G401.6 (cell line): ENCODE data around the gene C3orf18.

Source experiments
- FAIRE-seq: peaks from 2 replicates; lab custom pipeline; 2012; peaks lifted over from hg19 to GRCh38; lab: Jason Lieb, UNC

C3orf18 gene

DNA sequence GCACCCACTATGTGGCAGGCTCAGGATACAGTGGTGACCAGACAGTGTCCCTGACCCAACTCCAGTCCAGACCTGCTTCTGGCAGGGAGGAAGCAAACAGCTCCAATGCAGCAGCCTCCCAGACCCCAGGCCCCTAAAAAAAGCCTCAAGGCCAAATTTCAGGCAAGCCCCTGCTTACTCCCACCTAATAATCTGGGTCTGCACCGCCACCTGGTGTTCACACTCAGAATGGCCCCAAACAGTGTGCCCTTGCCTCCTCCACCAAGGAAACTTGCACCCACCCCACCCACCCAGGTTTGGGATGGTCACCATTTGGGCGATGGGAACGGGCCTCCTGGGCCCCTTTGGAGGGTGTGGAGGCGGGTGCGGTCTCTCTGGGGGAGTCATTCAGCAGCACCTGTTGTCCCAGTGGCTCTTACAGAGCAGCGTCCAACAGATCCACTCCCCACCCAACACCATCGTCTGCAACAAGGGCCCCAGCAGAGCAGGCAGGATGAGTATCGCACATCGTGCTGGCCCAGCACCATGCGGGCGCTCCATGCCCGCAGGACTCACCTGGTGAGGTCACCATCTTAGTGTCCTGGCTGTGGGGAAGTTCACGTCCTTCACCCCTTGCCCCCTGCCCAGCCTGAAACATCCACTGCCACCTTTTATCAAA is 17.3 kb downstream of the C3orf18 start:
- no peak for FAIRE-seq

GRCh38 chr3:50549226-50549625 is 18.3 kb downstream of the C3orf18 start:
- no peak for FAIRE-seq

GRCh38 chr3:50545781-50546180 is 21.8 kb downstream of the C3orf18 start:
- FAIRE-seq: no peak

DNA sequence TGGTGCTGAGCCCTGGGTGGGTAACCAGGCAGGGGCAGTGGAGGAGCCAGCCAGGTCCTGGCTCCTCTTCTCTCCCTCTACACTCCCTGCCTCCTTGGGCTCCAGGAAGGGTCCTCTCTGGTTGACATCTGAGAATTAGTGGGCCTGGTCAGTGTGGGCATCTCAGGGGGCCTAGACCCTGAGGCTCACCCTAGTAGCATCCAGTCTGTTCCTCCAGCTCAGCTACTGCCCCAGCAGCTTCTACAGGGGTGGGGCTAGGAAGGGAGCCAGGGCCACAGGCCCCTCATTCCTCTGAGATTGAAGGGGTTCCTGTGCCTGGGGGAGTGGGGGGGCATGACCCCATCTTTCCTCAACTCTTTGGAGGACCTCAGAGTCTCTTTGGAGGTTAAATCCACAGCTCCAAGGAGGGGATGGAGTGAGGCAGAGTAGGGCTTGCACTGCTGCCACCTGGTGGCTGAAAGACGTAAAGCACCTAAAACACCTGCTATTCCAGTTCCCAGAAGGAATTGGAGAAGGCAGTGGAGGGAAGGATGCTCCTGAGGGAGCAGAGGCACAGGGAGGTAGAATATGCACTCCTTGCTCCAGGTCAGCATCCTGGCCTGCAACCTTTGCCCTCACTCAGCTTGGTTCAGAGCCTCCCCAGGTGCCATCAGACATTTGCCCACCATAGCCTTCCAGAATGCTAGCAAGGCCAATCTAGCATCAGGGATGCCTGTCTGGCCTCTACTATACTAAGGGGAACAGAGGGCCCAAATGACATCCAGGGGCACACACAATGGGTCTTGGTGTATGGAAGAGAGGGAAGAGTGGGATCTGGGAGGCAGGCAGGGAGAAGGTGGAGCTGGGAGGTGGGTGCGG is 25.1 kb downstream of the C3orf18 start:
- FAIRE-seq: peak; percentile 85

DNA sequence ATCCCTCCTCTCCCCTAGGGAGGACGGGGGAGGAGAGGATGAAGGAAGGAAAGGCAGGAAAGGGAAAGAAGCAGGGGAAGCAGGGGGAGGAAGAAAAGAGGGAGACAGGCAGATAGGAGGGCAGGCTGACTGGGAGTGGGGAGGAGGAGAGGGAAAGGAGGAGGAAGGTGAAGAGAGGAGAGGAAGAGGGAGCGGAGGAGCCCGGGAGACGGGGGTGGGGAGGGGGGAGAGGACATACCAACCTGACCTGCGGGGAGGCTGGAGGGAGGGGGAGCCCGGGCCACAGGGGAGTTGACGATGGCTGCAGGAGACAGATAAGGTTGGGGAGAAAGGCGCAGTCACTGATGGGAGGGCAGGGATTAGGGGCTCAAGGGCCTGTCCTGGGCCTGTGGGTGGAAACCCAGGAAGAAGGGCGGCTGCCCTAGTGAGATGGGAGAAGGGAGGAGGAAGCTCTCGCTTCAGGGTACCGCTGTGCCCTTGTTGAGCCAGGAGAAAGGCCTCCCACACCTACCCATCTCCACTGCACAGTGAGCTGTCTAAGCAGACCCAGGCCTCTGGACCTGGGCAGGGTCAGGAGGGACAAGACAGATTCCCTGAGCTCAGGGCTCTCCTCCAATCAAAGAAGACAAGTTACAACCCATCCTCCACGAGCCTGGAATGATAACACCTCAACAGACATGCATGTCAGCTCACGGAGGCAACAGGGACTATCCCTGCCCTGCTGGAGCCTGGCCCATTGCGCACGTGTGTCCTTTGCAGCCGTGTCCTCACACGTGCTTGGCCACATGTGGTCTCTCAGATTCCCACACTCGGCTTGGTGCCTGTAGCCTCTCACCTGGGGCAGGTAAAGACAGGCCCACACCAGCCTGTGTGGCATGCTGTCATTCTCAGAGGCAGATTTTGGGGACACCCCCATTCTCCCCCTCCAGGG is 27.9 kb downstream of the C3orf18 start:
- FAIRE-seq: no peak

DNA sequence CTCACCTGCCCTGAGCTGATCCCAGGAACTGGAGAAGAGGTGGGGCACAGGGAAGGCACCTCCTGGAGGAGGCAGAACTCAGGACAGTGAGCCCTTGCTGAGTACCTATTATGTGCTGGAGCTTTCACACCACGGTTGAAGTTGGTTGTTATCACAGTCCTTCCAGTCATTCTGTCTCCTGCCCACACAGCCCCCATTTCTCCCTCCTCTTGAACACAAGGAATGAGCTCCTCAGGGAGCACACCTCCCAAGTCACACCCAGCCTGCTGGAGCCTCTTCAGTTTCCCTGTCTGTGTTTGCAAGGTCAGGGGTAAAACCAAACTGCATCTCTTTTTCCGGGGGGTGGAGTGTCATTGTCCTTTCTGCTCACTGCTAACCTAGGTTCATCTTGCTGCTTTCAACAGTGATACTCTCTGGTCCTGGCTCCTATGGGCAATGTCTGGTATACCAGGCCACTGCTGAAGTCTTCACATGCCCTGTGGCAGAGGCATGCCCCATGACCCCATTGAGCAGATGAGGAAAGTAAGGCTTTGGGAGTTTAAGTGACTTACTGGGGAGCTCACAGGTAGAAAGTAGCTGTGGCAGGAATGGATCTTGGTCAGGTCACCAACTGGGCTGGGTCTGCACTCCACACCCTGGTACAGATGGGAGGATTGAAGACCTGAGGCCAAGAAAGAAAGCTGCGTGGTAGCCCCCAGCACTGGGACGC is 30.0 kb downstream of the C3orf18 start:
- no peak for FAIRE-seq

DNA sequence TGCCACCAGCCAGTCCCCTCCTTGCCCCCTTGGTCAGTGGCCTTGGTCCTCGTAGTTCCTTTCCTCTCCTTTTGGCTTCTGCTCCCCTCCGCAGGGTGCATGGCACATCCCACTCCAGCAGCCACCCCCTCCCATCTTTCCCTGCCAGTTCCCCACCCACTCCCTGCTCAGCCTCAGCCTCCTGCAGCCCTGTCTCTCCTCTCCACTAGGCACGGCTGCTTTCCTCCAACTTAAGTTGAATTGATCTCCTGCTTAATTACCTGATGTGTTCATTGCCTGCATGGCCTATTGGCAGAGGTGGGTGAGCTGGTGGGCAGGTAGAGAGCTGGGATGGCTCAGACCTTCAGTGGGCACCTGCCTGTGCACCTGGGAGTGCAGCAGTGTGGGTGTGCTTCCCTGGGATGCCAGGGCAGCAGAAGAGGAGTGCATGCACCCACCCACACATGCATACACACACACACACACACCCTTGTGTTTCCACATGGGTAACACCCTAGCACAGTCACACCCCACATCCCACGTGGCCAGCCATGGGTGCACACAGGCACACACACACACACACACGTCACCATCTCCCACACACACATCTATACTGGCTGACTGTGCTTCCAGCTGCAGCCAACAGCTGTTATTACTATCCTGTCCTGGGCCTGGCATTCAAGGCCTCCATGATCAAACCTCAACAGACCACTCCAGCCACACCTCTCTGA is 30.9 kb downstream of the C3orf18 start:
- no peak for FAIRE-seq

DNA sequence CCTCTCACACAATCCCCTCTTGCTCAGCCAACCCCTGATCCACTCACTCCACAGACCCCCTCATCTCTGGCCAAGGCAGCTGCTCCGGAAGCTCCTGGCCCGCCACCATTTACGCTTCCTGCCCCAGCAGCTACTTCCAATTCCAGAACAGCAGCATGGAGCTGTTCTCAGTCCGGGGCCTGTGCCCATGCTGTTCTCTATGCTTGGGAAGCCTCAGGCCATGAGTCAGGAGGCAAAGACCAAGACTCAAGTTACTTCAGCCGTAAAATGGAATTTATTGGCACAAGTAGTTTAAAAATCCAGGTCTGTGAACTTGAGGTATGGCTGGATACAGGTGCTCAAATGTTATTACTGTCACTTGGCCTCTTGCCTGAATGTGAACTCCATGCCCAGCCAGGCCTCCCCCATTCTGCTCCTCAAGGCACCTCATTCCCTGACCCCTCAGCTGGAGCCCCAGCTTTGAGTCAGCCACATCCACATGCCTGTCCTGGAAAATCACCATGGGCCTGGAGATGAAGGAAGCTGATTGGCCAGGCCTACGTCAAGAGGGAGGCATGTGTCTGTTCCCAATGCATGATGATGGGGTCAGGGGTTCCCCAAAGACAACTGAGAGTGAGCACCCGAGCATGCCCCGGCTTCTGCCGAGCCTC is 32.7 kb downstream of the C3orf18 start:
- FAIRE-seq: no peak

DNA sequence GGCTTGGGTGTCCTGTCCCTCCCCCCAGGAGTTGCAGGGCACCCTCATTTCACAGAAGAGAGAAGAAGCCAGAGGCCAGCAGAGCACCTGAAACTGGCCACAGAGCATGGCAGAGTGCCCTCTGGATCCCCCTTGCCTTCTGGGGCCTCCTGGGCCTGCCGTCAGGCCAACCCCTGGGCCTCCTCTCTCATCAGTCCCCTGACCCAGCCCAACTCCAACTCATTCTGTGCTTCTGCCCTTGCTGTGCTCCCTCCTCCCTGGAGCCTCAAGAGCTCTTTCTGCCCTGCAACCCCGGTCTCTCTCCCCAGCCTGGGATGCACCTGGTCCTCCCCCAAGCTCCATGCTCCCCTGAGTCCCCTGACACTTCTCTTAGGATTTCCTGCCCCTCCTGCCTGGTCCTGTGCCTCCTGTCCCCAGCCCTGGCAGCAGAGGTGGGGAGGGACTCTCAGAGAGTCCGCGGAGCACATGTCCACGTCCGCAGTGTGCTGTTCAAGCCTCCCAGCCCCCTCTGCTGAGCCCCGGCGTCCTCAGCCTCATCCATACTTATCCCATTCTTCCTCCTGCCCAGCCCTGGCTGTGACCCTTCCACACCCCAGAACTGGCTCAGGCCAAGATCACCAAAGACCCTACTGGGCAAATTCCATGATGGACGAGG is 33.6 kb downstream of the C3orf18 start:
- FAIRE-seq: no peak

DNA sequence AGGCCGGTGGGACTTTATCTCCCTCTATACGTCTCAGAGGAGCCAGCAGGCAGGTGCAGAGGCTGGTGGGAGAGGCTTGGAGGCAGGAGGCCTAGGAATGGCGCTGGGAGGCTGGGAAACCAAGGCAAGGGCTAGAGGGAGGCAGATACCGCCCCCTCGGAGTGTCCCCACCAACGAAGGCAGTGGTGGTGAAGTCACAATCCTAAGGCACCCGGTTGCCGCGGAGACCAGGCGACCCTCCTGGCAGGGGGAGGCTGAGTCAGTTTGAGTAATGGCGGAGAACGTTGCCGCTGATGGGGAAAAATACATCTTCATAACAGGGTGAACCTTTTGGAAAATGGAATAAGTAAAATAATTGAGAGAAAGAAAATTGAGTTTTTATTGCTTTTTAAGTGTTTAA is 34.2 kb downstream of the C3orf18 start:
- FAIRE-seq: no peak

DNA sequence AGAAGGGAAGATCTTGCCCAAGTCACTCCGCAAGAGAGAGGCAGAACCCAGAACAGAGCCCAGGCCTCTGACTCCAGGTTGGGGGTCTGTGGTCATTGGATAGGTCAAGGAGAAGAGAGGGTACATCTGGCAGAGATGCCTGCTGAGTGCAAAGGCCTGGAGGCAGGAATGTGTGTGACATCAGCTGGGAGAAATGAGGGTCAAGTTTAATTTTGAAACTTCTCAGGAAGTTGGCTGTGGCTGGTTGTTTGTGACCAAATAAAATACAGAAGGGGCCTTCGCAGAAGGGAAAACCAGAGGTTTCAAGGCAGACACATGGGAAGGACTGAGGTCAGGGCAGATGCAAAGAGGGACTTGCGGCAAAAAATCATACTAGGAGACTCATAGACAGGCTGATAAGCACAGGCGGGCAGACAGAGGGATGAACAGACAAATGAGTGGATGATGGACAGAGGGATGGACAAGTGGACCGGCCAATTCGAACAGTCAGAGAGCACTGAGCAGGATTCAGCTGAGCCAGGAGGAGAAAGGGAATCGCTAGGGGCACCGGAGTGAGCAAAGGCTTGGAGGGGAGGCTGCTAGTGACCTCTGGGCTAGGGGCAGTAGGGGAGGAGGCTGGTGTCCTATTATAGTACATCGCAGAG is 35.4 kb downstream of the C3orf18 start:
- FAIRE-seq: no peak

- FAIRE-seq: no peak
These were observed 36.3 kb downstream of the C3orf18 start for GRCh38 chr3:50531201-50531600.

DNA sequence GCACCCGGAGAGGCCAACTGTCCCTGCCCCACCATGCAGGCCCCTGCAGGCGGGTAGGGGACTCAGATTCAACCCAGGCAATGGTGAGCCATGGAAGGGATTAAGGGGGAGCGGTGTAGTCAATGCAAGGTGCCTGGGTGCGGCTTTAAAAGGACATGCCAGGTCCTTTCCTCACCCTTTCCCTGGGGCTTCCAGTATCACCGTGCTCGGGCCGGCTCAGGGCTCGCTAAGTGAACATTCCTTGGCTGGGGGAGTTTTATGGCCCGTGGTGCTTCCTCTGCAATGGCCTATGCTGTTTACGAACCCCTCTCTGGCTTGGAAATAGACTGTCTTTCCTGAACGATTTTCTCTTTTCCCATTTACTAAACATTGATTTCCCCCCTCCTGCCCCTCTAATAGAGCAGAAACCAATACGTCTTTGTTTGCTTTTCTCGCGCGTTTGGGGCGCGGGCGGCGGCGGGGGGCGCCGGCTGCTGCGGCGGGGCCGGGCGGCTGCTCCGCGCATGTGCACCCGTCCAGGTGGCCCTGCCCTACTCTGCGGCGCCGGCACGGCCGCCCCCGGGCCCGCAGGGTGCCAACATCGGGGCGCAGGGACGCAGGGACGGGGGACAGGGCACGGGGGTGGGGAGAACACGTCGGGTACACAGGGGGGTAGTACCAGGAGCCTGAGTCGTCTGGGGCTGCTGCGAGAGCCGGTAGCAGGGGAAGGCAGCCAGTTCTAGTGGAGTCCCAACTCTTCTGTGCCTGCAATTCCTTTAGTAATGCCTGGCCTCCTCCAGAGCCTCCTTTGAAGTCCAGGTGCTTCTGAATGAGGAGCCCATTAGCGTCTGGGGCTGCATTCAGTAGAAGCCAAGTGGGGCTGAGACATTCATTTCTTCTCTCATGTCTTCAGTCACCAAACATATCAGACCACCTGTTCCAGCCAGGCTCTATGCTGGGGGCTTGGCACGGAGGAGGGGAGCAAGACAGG is 37.3 kb downstream of the C3orf18 start:
- FAIRE-seq: no peak

GRCh38 chr3:50525987-50526386 is 41.6 kb downstream of the C3orf18 start:
- no peak for FAIRE-seq

GRCh38 chr3:50525191-50525910 is 42.2 kb downstream of the C3orf18 start:
- no peak for FAIRE-seq

GRCh38 chr3:50524746-50525145 is 42.8 kb downstream of the C3orf18 start:
- FAIRE-seq: no peak

DNA sequence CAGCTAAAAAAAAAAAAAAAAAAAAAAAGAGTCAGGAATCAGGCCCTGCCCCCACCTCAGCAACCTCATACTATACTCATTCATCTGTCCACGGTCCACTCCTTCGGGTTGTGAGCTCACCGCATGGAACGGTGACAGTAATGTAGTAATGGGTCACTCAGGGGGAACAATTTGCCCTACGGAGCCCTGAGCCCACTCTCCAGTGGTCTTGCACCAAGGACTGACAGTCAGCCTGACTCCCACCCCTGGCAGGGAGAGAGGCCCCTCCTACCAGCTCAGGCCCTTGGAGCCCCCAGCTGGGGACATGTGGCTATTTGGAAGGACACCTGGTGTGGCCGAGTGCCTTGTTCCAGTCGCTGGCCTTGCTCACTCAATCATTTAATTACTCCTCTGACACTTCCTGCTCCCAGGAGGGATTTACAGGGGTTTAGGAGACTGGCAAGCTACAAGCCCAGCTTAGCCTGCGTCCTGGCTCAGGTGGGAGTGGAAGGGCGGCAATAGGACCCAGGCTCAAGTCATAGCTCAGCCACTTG is 44.2 kb downstream of the C3orf18 start:
- FAIRE-seq: no peak

DNA sequence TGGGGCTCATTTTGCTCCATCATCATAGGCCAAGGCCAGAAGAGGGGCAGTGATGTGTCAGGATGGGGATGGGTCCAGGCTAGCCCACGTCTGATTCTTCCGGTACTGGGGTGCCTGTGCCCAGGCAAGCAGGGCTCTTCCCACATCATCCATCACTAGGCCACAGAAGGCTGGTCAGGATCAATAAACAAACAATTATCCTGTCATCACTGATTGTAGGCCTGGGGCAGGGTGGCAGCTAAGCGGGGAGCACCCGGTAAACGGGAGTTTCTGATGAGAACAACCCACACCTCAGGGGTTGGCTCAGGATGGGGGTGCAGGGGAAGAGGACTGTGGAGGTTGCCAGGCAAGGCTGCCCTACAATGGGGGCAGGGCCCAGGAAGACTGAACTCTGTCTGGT is 46.0 kb downstream of the C3orf18 start:
- no peak for FAIRE-seq
